ENCODE data around the gene EFCAB6. TPM values are rescaled to one million over a fixed set of nuclear protein-coding genes. Genes with fewer than 3 reads are reported as not detected.

Gene EFCAB6
- total and polyA plus RNA-seq, 10 of the 15 experiments (the other 5 are each of a cell fraction or from before 2014, with no cell fraction given): 0.05 to 0.42 (median 0.19) TPM

GRCh38 chr22:43827003-43827735 is 15.1 kb upstream of the EFCAB6 start (continued):
- TF ChIP-seq ZBTB40 (IDR thresholded peaks at IDR 0.05; ENCODE audit: borderline replicate concordance) (no peak), ZNF384 (IDR thresholded peaks at IDR 0.05; ENCODE audit: borderline replicate concordance, low read depth, low read length) (no peak), GATAD2B (conservative IDR thresholded peaks at IDR 0.05; ENCODE audit: low read depth) (no peak)

GRCh38 chr22:43826142-43827002 is 14.3 kb upstream of the EFCAB6 start:
- Histone ChIP-seq H3K4me3 (no peak overlapping the region), H3K27ac (ENCODE audit: control insufficient read depth, insufficient read depth) (no peak overlapping the region), H3K9me3 (replicated peaks; ENCODE audit: control insufficient read depth, insufficient read depth, low read length) (no peaks in the 10 kb centered on the region), H3K4me1 (ENCODE audit: control insufficient read depth, insufficient read depth, low read length) (no peaks in the 10 kb centered on the region), H2AFZ (ENCODE audit: control insufficient read depth, low read depth, low read length) (no peak overlapping the region), H4K20me1 (ENCODE audit: control insufficient read depth, insufficient read depth) (no peaks in the 10 kb centered on the region), H3K4me2 (ENCODE audit: control insufficient read depth, insufficient read depth) (no peak overlapping the region), H3K36me3 (ENCODE audit: control insufficient read depth in 2 of 2, insufficient read depth in 2 of 2, low read length in 1 of 2) (no peaks in the 10 kb centered on the region), H3K9ac (ENCODE audit: control insufficient read depth, insufficient read depth, low read length) (no peak overlapping the region), H3K79me2 (ENCODE audit: control insufficient read depth, insufficient read depth, low read length) (no peaks in the 10 kb centered on the region), H3K27me3 (replicated peaks in 1 of 2; ENCODE audit: control insufficient read depth in 2 of 2, insufficient read depth in 2 of 2, low read length in 1 of 2) (no peaks in the 10 kb centered on the region; a peak in 1 of 4 replicates)
- RAD21 ChIA-PET (ENCODE audit: unreplicated experiment): interaction anchor here (1.2 to 2.0 kb wide), 2 partner anchors 78 to 81 kb away, joined by 3 to 5 read pairs; no protein-coding TSS in a partner anchor
- SMC1A ChIA-PET (ENCODE audit: uncharacterized antibody, unreplicated experiment): interaction anchor here (1.0 to 2.2 kb wide), 4 partner anchors 9 to 437 kb away, joined by 3 to 6 read pairs (median 4); no protein-coding TSS in a partner anchor
- ATAC-seq (peak; percentile 34; the same call in 1 of the 3 replicates), FAIRE-seq (no peak), DNase-seq (ENCODE audit: low read depth, low spot score) (no peak)
- WGBS (ENCODE audit: insufficient coverage, insufficient replicate concordance, low lambda C conversion rate, missing lambda C conversion rate): 16% methylated on average over 16 of the region's 16 CpGs
- CTCF ChIA-PET: interaction anchor here (0.5 to 1.6 kb wide), 9 partner anchors 30 to 439 kb away, joined by 3 to 7 read pairs (median 3); no protein-coding TSS in a partner anchor
- in situ Hi-C loops (cut with MboI): loop anchor here (10.0 kb wide), 1 partner anchor 432 kb away; no protein-coding TSS in a partner anchor
- intact Hi-C loops (cut with micrococcal nuclease; ENCODE audit: unreplicated experiment): loop anchor here (2.0 to 5.0 kb wide), 2 partner anchors 74 to 438 kb away; no protein-coding TSS in a partner anchor
- POLR2A ChIA-PET: interaction anchor here (0.5 kb wide), 1 partner anchor 14 kb away, joined by 3 read pairs; the partner anchor contains the start of gene EFCAB6
- TF ChIP-seq SUPT20H (IDR thresholded peaks at IDR 0.05; ENCODE audit: borderline replicate concordance, control insufficient read depth, low read depth, low read length): no peak
- TF ChIP-seq SMC3 (IDR thresholded peaks at IDR 0.05; ENCODE audit: borderline replicate concordance, low read length): peak; percentile 61; the same call in 1 of the 2 replicates
- TF ChIP-seq ZNF384 (IDR thresholded peaks at IDR 0.05; ENCODE audit: borderline replicate concordance, low read depth, low read length): peak; percentile 24; the same call in 1 of the 2 replicates
- peak; percentile 71 for TF ChIP-seq RAD21 (IDR thresholded peaks at IDR 0.05; ENCODE audit: insufficient read depth, low read depth, low read length)
- peak; percentile 25 to 56 (median 37); a peak in 4 of 6 replicates for TF ChIP-seq CTCF (IDR thresholded peaks at IDR 0.05 in 2 of 3, conservative IDR thresholded peaks at IDR 0.05 in 1 of 3; ENCODE audit: control insufficient read depth in 2 of 3, extremely low read depth in 1 of 3, insufficient read depth in 1 of 3, low read depth in 3 of 3, low read length in 3 of 3)
- no TSS peak for BruUV-seq (replicated peaks)

All from GM12878 (cell line).